GM18861 (cell line): Measurements from ENCODE around the gene SARS1.
"Not testable (repeated sequence)": the region's sequence is repeated elsewhere in the genome, so short reads cannot be mapped to it uniquely, and the experiment has no call there.

ENCODE experiments used
- ATAC-seq: cut with Tn5 transposase; IDR thresholded peaks from one replicate; pipeline ENCODE4 v1.9.1; 2021; ENCODE audit not compliant: unreplicated experiment

SARS1 gene

GRCh38 chr1:109192433-109192832 lies 21.3 kb upstream of the SARS1 start:
- no peak for ATAC-seq

DNA sequence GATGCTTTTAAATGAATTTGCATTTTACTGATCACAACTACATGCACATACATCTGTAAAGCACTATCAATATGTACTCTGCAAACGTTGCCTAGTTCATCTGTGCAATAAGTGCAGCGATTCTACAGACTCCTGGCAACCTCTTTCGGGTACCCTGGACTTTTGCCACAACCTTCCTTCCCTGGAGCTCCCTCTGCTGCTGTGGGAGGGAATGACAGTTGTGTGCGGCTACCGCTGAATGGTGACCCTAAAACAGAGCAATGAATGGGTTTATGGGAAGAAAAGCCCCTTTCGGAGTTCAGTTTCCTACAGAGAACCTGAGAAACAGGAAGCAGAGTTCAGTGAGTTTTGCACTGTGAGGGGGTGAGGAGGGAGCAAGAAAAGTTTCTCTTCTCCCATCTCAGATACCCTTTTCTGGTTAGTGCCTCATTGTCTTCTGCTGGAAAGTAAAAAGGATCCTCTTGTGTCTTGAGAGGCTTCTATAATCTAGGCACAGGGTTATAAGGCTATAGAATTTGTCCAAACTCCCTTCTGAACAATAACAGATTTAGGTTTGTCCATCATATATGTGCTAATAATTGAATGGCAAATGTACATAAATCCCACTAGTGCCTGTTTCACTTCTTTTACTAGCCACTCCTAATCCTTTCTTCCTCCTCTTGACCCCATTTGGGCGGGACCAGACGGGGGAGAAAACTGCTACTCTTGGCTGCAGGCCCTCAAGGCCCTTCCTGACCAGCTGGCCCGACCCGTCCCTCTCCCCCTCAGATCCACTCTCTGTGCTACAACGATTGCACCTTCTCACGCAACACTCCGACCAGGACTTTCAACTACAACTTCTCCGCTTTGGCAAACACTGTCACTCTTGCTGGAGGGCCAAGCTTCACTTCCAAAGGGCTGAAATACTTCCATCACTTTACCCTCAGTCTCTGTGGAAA lies 19.8 kb upstream of the SARS1 start:
- no peak for ATAC-seq

DNA sequence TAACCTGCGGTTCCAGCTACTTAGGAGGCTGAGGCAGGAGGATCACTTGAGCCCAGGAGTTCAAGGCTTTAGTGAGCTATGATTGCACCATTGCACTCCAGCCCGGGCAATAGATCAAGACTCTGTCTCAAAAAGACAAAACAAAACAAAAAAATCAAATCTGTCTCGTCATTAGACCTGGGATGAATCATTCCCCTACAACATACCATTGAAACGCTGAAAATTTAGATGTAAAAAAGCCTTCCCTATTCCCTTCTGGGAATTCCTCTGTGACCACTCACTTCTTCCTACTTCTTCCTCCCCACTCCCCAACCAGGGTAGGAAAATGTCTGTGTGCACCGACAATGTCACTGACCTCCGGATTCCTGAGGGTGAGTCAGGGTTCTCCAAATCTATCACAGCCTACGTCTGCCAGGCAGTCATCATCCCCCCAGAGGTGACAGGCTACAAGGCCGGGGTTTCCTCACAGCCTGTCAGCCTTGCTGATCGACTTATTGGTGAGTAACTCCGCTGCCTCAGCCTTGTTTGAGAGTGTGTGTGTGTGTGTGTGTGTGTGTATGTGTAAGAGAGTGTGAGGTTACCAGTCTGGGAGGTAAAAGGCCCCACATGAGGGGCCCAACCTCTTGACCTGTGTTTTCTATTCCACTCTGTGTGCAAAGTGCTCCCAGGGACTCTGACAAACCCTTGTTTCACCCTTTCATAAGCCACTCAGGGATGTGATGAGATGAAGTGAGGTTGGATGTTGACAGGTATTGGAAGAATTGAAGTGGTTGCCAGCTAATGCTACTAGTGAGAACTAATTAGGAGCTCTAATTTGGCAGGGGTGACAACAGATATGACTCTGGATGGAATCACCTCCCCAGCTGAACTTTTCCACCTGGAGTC lies 16.3 kb upstream of the SARS1 start:
- no peak for ATAC-seq

- no peak for ATAC-seq
These were observed 15.5 kb upstream of the SARS1 start for GRCh38 chr1:109198043-109198695.

DNA sequence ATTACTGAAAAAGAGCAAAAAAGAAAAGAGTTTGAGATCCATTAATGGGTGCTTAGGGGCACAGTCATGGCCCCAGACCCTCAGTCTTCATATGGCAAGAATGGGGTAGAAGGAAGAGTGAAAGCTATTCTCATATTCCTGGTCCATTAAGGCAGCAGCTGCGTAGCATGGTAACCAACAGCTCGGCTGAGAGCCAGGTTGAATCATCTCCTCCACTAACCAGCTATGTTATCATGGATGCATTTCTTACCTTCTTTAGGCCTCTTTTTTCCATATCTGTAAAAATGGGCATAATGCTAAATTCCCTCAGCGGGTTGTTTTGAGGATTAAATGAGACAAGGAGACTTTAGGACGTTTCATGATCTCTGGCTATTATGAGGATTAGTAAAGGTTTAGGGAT lies 15.0 kb upstream of the SARS1 start:
- ATAC-seq: no peak

DNA sequence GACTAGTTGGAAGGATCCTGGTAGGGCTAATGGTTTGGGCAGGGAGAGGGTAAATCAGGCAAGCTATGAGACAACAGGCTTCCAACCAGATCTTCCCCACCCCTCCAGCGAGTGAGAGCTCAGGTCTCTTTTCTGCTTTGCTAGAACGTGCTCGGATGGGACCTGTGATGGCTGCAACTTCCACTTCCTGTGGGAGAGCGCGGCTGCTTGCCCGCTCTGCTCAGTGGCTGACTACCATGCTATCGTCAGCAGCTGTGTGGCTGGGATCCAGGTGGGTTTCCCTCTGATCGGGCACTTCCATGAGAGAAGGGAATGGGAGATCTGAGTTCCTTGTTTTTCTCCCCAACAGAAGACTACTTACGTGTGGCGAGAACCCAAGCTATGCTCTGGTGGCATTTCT lies 14.0 kb upstream of the SARS1 start:
- no peak for ATAC-seq

DNA sequence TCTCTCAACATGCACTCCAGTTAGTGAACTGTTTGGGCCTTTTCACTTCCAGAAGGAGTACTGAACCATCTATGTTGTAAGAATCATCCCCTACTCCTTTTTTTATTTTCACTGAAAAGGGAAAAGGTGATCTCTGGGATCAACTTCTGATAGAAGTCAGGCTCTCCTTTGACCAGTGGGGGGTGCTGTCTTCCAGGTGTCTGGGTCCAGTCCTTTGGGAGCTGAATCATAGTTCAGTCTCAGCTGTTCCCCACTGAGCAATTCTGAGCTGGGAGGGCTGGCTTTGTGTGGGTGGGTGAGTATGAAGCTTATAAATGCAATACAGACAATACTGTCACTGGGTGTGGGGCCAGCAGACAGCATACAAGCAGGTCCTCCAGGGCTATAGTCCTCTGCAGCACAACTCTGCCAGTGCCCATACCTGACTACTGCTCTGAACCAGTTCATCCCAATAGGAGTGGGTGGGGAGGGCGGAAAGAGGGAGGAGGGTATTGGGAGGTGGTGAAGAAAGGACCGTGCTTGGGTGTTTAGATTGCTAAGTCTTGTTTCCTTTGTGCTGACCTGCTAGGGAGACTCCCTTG lies 12.5 kb upstream of the SARS1 start:
- ATAC-seq: no peak

DNA sequence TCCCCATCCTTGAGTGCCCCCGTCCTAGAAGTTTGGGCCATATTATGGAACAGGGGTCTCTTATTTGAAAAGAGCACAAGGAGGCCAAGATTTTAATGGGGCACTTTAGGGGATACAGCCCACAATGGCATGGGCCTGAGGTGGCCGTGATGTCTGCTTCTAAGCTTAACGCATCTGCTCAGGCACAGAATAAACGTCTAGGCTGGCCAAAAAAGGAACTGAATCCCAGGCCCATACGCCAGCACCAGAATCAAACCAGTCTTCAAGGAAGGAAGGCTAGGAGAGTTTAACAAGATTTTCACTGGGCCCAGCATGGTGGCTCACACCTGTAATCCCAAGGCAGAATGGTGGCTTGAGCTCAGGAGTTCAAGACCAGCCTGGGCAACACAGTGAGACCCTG lies 9.2 kb upstream of the SARS1 start:
- no peak for ATAC-seq

GRCh38 chr1:109206339-109206738 lies 7.4 kb upstream of the SARS1 start:
- no peak for ATAC-seq

DNA sequence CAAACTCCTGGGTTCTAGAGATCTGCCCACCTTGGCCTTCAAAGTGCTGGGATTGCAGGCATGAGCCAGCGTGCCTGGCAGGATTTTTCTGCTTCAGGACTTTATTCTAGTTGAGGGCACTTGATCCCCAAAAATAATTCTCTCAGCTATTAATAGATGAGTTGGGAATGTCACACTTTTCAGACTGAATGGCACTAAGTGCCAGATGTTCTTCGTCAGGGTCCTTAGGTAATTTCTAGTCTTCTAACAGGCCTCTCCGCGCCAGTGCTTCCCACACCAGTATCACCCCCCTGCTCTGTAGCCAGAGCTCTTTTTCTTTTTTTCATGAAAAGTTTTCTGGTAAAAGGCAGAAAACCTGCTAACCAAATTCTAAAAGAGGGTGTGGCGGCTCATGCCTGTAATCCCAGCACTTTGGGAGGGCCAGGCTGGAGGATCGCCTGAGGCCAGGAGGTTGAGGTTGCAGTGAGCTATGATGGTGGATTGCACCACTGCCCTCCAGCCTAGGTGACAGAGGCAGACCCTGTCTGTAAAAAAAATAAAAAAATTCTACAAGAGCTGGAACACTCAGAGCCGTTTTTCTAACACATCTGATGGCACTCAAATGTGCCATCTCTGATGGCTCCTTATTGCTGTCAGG lies 6.1 kb upstream of the SARS1 start:
- ATAC-seq: no peak

DNA sequence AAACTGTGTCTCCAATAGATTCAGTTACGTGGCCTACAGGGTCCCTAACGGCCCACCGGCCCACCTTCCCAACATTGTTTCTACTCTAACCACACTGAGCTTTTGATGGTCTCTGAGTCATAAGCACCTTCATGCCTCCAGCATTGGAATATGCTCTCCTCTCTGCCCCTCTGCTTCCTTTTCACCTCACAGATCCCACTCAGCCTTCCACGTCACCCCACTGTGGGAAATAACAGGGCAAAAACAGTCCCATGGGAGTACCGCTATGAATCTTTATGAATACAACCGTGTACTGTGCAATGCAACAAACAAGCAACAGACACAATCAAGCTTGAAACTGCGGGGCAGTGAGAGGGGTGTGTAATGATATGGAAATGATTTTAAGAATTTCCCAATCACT lies 5.3 kb upstream of the SARS1 start:
- ATAC-seq: no peak

GRCh38 chr1:109208836-109209463 lies 4.8 kb upstream of the SARS1 start:
- ATAC-seq: no peak

DNA sequence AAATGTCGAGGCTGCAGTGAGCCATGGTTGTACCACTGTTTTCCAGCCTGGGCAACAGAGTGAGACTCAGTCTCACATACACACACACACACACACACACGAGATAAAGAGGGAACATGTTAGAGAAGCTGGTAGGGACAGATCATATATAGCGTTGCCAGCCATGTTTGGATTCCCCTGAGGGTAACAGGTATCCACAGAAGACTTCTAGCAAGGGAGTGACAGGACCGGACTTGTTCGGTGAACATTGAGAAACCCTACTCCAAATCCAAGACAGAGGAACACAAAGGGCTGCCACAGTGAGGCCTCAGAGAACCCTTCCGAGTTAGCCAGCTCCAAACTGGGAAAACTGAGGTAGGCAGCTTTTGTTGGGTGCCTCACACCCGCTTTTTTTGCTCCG lies 3.7 kb upstream of the SARS1 start:
- no peak for ATAC-seq

DNA sequence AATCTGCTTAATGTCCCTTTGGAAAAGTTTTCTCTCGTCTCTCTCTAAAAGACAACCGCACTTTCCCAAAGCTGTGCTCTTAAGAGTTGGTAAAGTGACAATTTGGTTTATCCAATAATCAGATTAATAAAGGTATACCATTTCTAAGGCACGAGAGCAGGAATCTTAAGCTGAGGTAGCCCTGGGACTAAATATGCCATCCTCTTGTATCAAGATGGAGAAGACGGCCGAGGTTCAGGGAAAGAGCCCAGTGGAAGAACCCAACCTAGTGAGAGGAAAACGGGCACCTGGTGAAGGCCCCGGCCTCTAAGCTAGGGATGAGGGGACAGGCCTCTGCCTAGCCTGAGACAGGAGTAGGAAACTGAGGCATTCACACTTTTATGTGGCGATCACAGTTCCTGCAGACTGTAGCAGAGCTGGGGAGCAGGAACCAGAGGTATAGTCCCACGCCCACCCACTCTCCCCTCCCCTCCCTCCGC lies 334 bp upstream of the SARS1 start:
- ATAC-seq: no peak

- peak; percentile 36 for ATAC-seq
These were observed 1.2 kb downstream of the SARS1 start for GRCh38 chr1:109214695-109215623.

- ATAC-seq: no peak
These were observed 2.9 kb downstream of the SARS1 start for GRCh38 chr1:109216662-109217061.

DNA sequence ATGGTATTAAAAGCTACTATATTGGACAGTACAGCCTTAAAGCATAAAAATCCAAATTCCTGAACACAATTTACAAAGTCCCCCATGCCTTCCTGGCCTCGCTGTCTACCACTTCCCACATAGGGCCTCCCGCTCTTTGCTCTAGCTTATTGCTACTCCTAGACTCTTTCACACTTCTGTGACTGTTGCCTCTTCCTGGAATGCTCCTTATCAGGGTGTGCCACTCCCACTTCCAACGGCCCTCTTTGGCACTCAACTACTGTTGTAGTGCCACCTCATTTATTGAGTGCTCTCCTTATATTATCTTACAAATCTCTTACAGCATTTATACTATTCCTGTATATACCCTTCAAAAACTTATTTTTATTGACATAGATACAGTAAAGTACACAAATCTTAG lies 4.8 kb downstream of the SARS1 start:
- no peak for ATAC-seq

- not testable (repeated sequence) for ATAC-seq
These were observed 7.5 kb downstream of the SARS1 start for GRCh38 chr1:109221201-109221600.

- no peak for ATAC-seq
These were observed 11.6 kb downstream of the SARS1 start for GRCh38 chr1:109225308-109225707.
